Testis (tissue), 2 donors: ENCODE measurements around the gene GRIA1.

ENCODE experiments used
- POLR2A ChIP-seq: fragments of 450-650 bp; IDR thresholded peaks from one replicate; pipeline ENCODE4 v1.6.1; 2017; ENCODE audit warnings: antibody characterized with exemption, mild to moderate bottlenecking, moderate library complexity
- TF ChIP-seq, protein P1 (sequence below), 3 experiments: fragments of 450-650 bp in 2 of 3; fragments of 200-600 bp in 1 of 3; sonication (generic) in 1 of 3; IDR thresholded peaks; one replicate each; pipeline ENCODE4 v1.5.1; 2016 to 2019; ENCODE audit warnings: antibody characterized with exemption in 3 of 3, mild to moderate bottlenecking in 2 of 3, moderate library complexity in 1 of 3

GRCh38 chr5:153670101-153670500, 179.6 kb downstream of the GRIA1 start:
- TF ChIP-seq, protein P1, sequence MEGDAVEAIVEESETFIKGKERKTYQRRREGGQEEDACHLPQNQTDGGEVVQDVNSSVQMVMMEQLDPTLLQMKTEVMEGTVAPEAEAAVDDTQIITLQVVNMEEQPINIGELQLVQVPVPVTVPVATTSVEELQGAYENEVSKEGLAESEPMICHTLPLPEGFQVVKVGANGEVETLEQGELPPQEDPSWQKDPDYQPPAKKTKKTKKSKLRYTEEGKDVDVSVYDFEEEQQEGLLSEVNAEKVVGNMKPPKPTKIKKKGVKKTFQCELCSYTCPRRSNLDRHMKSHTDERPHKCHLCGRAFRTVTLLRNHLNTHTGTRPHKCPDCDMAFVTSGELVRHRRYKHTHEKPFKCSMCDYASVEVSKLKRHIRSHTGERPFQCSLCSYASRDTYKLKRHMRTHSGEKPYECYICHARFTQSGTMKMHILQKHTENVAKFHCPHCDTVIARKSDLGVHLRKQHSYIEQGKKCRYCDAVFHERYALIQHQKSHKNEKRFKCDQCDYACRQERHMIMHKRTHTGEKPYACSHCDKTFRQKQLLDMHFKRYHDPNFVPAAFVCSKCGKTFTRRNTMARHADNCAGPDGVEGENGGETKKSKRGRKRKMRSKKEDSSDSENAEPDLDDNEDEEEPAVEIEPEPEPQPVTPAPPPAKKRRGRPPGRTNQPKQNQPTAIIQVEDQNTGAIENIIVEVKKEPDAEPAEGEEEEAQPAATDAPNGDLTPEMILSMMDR (IDR thresholded peaks at IDR 0.05): no peak
- TF ChIP-seq POLR2A: no peak
